SK-N-SH treated with all-trans-retinoic acid at 6 μM for 48 hours (cell line): Measurements from ENCODE around the gene MAP3K15.

ENCODE experiments used
- ARNTL ChIP-seq: fragments of 450-650 bp; formaldehyde crosslinking; IDR thresholded peaks from 2 replicates; pipeline ENCODE4 v1.5.0; 2020; ENCODE audit warnings: low read depth, mild to moderate bottlenecking, moderate library complexity, borderline replicate concordance
- ESRRG ChIP-seq: fragments of 250-450 bp; sonication (Bioruptor Pico); IDR thresholded peaks from 2 replicates; pipeline ENCODE4 v1.6.1; 2021; ENCODE audit warnings: mild to moderate bottlenecking
- GLIS3 ChIP-seq: fragments of 250-450 bp; sonication (Bioruptor Pico); IDR thresholded peaks from 2 replicates; pipeline ENCODE4 v1.5.0; 2020; ENCODE audit warnings: mild to moderate bottlenecking, moderate library complexity
- ZC3H10 ChIP-seq: fragments of 250-450 bp; sonication (Bioruptor Pico); IDR thresholded peaks from 2 replicates; pipeline ENCODE4 v1.5.1; 2021; ENCODE audit warnings: mild to moderate bottlenecking, moderate library complexity
- ZFP3 ChIP-seq: fragments of 250-450 bp; sonication (Bioruptor Pico); IDR thresholded peaks from 2 replicates; pipeline ENCODE4 v1.5.0; 2020; ENCODE audit warnings: mild to moderate bottlenecking, moderate library complexity
- ZNF565 ChIP-seq: fragments of 450-650 bp; formaldehyde crosslinking; conservative IDR thresholded peaks from 2 replicates; pipeline ENCODE4 v1.5.0; 2020; ENCODE audit warnings: low read depth, mild to moderate bottlenecking, moderate library complexity
- ZNF70 ChIP-seq: fragments of 450-650 bp; formaldehyde crosslinking; IDR thresholded peaks from 2 replicates; pipeline ENCODE4 v1.5.0; 2020; ENCODE audit warnings: mild to moderate bottlenecking, moderate library complexity
- ZNF8 ChIP-seq: fragments of 450-650 bp; formaldehyde crosslinking; IDR thresholded peaks from 2 replicates; pipeline ENCODE4 v1.5.0; 2020; ENCODE audit warnings: mild to moderate bottlenecking, moderate library complexity
- TF ChIP-seq, protein P1 (sequence below): fragments of 250-450 bp; sonication (Bioruptor Pico); IDR thresholded peaks from 2 replicates; pipeline ENCODE4 v1.8.0; 2021; ENCODE audit warnings: low read depth, mild to moderate bottlenecking, moderate library complexity, borderline replicate concordance
- TF ChIP-seq, protein P2 (sequence below): fragments of 250-450 bp; sonication (Bioruptor Pico); IDR thresholded peaks from 2 replicates; pipeline ENCODE4 v1.5.1; 2020; ENCODE audit warnings: low read depth, mild to moderate bottlenecking, moderate library complexity
- TF ChIP-seq, protein P3 (sequence below): fragments of 250-450 bp; sonication (Bioruptor Pico); IDR thresholded peaks from 2 replicates; pipeline ENCODE4 v1.8.0; 2020; ENCODE audit warnings: mild to moderate bottlenecking, moderate library complexity, borderline replicate concordance

DNA sequence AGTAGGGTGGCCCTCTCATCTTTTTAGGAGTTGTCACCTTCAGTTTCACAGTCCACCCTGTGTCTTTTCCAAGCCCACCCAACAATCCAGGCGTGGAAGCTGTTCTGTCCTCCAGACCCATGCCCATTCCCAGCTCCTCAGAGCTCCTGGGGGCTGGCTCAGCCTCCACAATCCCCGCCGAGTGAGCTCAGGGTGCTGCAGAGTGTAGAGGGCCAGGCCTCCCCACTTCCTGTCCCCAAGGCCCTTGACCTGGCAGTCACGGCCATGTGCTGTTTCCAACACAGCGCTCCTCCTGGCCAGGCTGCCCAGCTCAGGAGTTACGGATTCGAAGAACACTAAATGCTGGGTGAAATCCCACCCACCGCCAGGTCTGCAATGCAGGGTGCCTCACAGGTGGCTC lies 139.8 kb downstream of the MAP3K15 start:
- no peak for TF ChIP-seq ZNF70 (CRISPR knock-in tag)
- TF ChIP-seq ZFP3: no peak
- no peak for TF ChIP-seq ARNTL
- no peak for TF ChIP-seq ZNF8 (CRISPR knock-in tag)
- no peak for TF ChIP-seq ZNF565 (CRISPR knock-in tag)
- TF ChIP-seq ESRRG: no peak
- TF ChIP-seq ZC3H10 (CRISPR knock-in tag): no peak
- TF ChIP-seq, protein P1, sequence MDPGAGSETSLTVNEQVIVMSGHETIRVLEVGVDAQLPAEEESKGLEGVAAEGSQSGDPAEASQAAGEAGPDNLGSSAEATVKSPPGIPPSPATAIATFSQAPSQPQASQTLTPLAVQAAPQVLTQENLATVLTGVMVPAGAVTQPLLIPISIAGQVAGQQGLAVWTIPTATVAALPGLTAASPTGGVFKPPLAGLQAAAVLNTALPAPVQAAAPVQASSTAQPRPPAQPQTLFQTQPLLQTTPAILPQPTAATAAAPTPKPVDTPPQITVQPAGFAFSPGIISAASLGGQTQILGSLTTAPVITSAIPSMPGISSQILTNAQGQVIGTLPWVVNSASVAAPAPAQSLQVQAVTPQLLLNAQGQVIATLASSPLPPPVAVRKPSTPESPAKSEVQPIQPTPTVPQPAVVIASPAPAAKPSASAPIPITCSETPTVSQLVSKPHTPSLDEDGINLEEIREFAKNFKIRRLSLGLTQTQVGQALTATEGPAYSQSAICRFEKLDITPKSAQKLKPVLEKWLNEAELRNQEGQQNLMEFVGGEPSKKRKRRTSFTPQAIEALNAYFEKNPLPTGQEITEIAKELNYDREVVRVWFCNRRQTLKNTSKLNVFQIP (CRISPR knock-in tag): no peak
- TF ChIP-seq, protein P2, sequence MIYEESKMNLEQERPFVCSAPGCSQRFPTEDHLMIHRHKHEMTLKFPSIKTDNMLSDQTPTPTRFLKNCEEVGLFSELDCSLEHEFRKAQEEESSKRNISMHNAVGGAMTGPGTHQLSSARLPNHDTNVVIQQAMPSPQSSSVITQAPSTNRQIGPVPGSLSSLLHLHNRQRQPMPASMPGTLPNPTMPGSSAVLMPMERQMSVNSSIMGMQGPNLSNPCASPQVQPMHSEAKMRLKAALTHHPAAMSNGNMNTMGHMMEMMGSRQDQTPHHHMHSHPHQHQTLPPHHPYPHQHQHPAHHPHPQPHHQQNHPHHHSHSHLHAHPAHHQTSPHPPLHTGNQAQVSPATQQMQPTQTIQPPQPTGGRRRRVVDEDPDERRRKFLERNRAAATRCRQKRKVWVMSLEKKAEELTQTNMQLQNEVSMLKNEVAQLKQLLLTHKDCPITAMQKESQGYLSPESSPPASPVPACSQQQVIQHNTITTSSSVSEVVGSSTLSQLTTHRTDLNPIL (CRISPR knock-in tag): no peak
- no peak for TF ChIP-seq GLIS3 (CRISPR knock-in tag)
- TF ChIP-seq, protein P3, sequence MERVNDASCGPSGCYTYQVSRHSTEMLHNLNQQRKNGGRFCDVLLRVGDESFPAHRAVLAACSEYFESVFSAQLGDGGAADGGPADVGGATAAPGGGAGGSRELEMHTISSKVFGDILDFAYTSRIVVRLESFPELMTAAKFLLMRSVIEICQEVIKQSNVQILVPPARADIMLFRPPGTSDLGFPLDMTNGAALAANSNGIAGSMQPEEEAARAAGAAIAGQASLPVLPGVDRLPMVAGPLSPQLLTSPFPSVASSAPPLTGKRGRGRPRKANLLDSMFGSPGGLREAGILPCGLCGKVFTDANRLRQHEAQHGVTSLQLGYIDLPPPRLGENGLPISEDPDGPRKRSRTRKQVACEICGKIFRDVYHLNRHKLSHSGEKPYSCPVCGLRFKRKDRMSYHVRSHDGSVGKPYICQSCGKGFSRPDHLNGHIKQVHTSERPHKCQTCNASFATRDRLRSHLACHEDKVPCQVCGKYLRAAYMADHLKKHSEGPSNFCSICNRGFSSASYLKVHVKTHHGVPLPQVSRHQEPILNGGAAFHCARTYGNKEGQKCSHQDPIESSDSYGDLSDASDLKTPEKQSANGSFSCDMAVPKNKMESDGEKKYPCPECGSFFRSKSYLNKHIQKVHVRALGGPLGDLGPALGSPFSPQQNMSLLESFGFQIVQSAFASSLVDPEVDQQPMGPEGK (CRISPR knock-in tag): no peak
